HG02885 (cell line): ENCODE results near the gene CDR2.
"Not testable (repeated sequence)": the region's sequence is repeated elsewhere in the genome, so short reads cannot be mapped to it uniquely, and the experiment has no call there.

Source experiments
- ATAC-seq: cut with Tn5 transposase; IDR thresholded peaks from one replicate; pipeline ENCODE4 v1.9.1; 2021; ENCODE audit warnings: mild to moderate bottlenecking; ENCODE audit not compliant: unreplicated experiment, poor library complexity

Gene CDR2

DNA sequence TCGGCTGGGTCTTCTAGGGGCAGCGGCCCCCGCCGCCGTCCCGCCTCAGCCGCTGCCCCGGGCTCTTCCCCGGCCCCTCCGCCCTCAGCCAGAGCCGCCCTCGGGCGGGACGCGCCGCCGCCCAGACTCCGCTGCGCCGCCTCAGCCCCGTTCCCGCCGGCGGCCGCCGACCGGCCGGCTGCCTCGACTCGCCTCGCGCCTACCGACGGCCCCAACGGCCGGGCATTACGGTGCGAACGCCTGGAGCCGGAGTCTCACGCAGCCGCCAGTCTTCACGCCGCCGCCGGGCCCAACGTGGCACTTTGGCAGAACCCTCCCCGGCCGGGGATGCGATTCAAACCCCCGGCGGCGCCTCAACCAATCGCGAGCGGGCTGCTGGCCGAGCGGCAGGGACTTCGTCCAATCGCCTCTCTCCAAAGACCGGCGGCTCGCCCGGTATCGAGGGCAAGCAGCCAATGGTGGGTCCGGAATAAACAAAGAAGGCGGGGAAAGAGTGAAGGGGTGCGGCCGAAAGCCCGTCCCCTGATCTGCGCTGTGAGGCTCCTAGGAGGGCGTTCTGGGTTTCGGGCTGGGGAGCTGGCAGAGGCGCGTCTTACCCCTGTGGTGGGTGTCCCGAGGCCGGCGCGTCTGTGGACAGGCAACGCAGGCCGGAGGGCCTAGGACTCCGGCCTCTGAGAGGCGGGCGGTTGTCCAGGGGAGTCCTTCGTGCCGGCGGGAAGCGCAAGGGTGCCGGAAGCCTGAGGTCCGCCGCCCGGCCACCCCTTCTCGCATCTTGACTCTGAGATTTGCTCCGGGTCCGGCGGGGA is at the start of gene CDR2:
Gene CDR2 (minus strand): TSS at position 309 of the 806 bp plus-strand sequence. CDS start 310 bp downstream, outside the sequence.
- peak; percentile 93 for ATAC-seq

DNA sequence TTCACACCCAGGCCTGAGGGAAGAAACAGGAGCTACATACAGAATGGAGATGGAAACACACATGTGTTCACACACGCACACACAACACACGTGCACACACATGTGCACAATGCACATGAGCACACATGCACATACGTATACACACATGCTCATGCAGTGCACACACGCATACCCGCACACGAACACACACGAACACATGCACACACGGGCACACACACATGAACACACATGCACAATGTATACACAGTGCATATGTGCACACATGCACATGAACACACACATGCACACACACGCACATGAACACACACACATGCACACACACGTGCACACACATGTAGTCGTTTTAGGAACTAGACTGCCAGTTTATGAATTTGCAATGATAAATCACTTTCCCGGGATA is 49.3 kb upstream of the CDR2 start:
- ATAC-seq = no peak

DNA sequence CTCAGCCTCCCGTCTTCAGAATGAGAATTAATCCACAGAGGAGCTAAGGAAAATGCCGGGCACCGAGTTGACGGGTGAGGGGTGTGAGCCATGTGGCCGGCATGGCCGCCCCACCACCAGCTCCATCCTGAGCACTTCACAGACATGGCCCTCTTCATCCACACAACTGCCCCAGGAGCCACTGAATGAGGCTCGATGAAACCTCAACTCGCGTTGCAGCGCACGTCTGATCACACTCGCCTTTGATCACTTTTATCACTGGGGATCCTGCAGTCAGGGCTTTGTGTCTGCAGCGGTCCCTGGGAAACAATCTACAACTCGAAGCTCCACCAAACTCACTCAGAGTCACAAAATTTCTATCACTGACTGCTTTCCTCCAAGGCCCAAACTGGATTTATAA is 46.7 kb upstream of the CDR2 start:
- ATAC-seq = no peak

DNA sequence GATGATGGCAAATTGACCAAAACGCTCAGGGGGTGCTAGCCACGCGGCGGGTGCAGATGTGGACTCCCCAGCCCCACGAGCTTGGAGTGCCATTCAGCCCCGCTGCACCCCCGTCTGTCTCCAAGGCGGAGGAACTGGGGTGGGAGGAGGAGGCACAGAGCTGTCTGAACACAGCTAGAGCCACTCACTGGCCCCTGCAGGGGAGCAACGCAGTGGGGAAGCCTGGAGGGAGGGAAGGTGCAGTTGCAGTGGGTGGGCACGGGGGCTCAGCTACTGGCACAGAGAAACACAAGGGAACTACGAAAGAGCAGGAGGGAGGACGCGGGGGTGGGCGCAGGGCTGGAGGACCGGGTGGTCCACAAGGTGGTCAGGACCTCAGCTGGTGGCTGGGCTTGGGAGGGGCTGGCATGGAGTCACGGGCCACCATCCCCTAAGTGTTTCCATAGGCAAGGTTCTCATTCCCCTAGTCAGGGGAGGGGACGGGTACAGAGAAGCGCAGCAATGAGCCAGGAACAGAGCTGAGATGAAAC is 46.3 kb upstream of the CDR2 start:
- ATAC-seq = no peak

DNA sequence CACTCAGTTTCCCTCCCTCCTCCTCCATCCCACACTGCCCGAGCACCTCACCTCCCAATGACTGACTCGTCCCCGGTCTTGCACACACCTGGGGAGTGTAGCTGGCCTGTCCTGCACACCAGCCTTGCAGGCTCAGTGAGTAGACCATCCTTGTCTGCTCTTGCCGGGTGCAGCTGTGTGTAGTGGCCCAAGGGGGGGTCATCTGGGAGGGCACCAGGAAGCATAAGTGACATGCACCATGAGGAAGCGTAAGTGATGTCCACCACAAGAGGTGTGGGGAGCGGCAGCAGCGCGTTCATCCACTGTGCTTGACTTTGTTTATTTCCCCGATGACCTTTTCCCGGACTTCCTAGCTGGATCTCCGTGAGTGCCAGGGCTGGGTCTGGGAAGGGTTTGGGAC is 45.5 kb upstream of the CDR2 start:
- ATAC-seq = no peak

DNA sequence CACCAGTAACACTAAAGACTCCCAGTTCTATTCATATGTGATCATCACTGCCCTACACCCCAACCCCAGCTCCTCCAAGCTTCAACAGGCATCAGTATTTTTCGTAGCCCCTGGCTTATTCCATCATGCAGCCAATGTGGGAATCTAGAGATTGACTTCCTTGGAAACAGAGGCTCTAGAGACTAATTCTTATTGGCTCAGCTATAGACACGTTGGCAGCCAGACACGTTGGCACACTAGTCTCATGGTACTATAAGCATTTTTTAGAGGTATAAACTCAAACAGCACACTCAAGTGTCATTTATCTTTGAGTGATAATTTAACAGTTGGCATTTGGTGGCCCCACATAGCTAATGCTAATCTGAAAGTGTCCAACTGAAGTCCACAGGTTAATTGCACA is 44.4 kb upstream of the CDR2 start:
- ATAC-seq = no peak

DNA sequence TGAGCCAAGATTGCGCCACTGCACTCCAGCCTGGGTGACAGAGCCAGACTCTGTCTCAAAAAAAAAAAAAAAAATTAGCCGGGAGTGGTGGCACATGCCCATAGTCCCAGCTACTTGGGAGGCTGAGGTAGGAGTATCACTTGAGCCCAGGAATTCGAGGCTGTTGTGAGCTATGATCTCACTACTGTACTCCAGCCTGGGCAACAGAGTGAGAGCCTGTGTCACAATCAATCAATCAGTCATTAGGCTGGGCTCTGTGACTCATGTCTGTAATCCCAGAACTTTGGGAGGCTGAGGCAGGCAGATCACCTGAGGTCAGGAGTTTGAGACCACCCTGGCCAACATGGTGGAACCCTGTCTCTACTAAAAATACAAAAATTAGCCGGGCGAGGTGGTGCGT is 43.4 kb upstream of the CDR2 start:
- not testable (repeated sequence) for ATAC-seq

DNA sequence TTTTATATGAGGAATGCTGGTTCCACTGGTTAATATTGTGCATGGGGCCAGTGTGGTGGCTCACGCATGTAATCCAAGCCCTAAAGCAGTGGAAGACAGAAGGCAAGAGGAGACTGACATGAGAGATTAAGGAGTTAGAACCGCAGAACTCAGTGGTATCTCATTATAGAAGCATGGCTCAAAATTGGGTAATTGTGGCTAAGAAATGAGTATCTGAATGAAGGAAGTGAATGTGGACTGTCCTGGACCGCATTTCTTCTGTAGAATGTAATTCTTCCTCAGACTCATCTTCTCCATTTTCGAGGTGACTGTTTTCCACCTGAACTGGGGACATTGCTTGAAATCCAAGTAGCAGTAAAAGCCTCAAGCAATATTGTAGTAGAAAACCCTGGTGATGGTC is 42.6 kb upstream of the CDR2 start:
- no peak for ATAC-seq

DNA sequence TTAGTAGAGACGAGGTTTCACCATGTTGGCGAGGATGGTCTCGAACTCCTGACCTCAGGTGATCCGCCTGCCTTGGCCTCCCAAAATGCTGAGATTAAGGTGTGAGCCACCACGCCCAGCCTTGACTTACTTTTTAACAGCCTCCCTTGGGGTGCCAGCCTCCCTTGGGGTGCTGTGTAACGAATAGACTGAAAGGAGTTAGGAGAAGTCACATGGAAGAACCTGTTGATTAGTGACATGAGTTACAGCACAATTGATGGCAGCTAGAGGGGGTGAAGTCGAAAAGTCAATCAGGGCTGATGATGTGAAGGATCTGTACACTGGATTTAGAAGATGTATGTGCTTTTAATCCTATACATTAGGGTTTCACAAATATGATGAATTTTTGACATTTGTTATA is 39.4 kb upstream of the CDR2 start:
- ATAC-seq = no peak

DNA sequence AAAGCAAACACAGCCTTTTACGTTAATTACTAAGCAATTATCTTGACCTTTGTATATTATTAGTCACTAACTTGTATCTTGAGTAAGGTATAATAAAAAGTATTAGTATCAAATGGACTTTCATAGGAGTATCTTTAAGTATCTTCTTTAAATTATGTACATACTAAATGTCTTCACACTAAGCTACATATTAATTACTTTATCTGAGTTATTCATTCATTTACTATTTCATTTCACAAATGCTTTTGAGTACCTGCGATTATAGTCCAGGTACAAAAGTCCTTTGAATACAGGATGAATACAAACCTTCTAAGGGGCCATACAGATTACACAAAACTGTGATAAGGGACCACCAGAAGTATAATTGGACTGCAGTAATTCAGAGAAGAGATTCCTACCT is 33.1 kb upstream of the CDR2 start:
- no peak for ATAC-seq

DNA sequence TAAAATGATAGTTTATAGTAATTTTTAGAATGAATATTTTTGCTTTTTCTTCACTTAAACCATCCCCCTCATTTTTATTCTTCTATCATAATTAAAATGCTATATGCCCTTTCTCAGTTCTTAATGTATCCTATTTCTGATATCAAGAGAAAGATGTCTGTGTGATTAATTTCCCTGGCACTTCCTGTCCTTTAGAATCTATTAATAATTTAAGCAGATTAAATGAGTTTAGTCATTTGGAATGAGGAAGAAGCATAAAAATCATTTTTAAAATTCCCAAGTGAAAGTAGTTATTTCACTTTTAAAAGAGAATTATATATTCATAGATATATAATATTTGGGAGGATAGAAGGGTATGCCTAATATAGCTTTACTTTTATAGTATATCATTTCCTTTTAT is 27.8 kb upstream of the CDR2 start:
- no peak for ATAC-seq

DNA sequence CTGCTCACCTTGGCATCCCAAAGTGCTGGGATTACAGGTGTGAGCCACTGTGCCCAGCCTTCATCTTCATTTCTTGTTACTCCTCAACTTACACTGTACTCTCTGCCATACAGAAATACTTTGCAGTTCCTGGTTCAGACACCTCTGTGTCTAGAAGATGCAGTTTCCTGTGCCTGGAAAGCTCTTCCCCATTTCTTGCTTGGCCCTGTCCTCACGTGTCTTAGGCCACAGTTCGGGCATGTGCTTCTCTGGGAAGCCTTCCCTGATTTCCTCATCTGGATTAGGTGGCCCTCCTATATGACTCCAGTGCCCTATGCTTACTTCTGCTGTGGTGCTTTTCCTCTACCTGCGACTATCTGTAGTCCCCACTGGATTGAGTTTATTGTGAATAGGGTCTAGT is 26.5 kb upstream of the CDR2 start:
- ATAC-seq = no peak

DNA sequence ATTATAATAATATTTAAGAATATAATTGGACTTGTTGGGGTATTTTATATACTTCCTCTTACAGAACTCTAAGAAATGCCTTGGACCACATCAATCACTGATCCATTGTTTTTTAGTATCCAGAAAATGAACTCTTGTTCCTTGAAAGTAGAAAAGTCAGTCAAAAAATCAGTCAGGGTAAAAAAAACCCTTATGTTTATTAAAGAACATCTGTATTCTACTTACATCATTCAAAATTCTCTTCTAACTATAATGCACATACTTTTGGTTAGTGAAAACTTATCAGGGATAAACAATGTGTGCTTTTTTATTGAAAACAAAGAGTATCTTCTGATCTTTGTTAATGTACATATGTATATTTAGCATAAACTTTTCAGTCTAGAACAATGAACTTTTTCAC is 23.5 kb upstream of the CDR2 start:
- no peak for ATAC-seq

DNA sequence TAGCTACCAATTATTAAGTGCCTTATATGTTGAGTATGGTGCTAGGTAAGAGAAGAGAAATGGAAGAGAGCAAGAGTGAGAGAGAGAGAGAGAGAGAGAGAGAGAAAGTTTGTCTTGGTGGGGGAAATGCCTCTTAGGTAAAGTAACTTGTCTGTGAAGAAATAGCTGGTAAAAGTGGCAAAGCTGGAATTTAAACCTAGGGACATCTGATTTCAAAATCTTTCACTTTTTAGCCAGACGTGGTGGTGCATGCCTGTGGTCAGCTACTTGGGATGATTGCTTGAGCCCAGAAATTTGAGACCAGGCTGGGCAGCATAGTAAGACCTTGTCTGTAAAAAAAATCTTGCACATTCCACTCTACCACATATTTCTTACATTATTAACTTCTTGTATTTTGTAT is 23.0 kb upstream of the CDR2 start:
- ATAC-seq = no peak

DNA sequence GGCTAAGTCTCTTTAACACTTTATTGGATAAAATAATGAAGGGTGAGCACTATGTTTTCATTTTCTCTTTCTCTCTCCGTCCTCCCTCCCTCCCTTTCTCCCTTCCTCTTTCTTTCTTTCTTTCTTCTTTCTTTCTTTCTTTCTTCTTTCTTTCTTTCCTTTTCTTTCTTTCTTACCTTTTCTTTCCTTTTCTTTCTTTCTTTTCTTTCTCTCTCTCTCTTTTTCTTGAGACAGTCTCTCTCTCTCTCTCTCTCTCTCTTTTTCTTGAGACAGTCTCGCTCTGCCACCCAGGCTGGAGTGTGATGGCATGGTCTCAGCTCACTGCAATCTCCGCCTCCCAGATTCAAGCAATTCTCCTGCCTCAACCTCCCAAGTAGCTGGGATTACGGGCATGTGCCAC is 21.5 kb upstream of the CDR2 start:
- no peak for ATAC-seq

DNA sequence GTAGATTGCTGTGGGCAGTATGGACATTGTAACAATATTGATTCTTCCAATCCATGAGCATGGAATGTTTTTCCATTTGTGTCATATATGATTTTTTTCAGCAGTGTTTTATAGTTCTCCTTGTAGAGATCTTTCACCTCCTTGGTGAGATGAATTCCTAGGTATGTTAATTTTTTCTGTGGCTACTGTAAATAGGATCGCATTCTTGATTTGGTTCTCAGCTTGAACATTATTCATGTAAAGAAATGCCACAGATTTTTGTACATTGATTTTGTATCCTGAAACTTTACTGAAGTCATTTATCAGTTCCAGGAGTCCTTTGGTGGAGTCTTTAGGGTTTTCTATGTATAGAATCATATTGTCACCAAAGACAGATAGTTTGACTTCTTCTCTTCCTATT is 19.7 kb upstream of the CDR2 start:
- no peak for ATAC-seq

DNA sequence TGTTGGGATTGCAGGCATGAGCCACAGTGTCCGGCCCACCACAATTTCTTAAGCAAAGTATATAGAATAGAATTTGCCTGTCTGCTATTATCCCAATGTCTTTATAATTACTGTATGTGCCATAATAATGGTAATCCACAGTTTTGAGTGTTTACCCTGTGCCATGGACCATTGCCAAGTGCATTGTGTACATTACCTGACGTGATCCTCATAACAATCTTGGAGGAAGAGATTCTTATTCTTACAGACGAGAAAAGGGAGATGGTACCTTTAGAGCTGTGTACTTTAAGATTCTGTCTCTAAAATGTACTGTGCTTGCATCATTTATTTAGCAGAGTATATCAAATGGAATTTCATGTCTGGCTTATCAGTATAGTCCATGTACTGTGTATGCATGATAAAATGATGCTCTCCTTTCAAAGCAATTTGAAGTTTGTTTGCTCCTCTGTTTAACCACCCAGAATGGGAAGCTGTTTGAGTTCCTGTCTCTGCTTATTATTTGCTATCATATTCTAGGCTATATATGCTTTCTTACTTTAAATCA is 13.8 kb upstream of the CDR2 start:
- ATAC-seq = no peak

DNA sequence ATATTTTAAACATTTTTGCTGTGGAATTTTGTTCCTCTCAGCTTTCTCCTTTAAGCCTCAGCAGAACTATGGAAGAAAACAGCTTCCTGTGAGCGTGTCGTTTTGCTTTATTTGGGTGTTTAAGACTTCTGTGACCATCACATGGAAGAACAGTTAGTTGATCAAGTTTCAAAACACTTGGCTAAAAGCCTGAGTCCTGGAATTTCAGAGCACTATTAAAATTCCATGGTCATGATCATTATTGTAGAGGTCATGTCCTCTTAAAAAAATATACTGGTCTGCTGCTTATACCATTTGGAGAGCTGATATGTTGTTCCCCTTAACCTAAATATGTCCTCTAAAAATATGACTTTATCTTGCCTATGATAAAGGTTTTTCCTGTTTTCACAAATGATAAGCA is 12.6 kb upstream of the CDR2 start:
- ATAC-seq = no peak

DNA sequence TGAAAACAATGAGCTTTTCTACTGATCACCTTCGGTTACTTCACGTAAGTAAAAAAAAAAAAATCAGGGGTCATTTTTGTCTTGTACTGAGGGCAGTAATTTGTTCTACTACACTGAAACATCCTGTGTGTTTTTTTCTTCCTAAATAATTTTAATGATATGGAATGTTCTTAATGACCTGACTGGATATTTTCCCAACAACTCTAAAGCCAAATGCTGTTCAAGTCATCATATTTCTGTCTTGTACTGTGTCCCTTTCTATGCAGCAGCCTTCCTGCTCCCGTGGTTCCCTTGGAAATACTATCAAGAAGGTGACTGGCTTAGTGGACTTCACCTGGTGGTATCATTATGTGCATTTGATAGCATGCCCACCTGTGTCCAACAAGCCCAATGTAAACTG is 10.8 kb upstream of the CDR2 start:
- no peak for ATAC-seq

DNA sequence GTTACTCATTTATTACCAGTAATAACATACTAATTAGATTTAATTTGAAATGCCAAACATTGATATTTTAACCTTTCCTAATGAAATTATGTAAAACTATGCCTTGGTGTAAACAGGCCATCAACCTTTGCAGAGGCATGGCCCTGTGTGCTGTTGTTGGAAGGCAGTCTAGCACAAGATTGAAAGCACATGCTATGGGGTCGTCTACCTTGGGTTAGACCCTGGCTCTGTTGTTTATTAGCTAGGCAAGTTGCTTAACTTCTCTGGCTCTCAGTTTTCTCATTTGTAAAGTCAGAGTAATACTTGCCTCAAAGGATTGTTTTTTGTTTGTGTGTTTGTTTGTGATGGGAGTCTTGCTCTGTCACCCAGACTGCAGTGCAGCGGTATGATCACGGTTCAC is 9.4 kb upstream of the CDR2 start:
- ATAC-seq = no peak

DNA sequence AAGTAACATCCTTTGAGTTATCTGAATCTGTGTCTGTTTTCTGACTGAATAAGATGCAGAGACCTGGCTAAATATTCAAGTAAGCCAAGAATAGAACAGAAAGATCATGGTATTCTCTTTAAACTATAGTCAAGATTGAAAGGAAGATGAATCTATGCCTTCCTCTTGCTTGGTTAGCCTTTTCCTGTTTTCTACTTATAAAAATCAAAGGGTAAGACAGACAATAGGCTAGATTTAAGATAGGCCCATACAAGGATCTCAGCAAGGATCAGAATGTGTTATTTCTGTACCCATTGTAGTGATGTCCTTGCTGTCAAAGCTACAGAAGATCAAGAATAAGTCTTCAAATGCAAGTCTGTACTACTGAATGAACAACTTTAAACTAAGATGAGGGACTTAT is 7.0 kb upstream of the CDR2 start:
- no peak for ATAC-seq

DNA sequence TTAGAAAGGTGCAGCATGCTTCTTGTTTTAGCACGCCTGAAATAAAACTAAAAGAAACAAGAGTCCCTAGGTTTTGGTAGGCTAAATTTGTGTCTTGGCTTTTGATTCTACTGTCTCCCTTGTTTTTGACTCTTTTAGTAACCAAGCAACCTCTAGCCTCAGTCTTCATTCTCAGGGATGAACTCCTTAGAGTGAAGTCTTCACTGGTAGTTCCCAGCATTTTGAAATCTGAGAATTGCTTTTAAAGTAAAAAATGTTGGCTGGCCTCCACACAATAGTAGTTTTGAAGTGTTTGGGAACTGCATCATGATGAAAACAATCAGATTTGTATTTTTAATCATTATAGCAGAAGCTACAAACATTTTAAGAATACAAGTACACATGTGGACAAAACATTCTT is 6.1 kb upstream of the CDR2 start:
- ATAC-seq = no peak
